ENCODE results near the gene PRR7. TPM values are rescaled to one million over a fixed set of nuclear protein-coding genes. Genes with fewer than 3 reads are reported as not detected.
A peak's percentile ranks its signal among the peaks of the same experiment; 100 is the strongest.

The PRR7 gene
- total RNA-seq, 4 donors from 2014 or later, result 5.0 to 7.7 (median 6.4) TPM

DNA sequence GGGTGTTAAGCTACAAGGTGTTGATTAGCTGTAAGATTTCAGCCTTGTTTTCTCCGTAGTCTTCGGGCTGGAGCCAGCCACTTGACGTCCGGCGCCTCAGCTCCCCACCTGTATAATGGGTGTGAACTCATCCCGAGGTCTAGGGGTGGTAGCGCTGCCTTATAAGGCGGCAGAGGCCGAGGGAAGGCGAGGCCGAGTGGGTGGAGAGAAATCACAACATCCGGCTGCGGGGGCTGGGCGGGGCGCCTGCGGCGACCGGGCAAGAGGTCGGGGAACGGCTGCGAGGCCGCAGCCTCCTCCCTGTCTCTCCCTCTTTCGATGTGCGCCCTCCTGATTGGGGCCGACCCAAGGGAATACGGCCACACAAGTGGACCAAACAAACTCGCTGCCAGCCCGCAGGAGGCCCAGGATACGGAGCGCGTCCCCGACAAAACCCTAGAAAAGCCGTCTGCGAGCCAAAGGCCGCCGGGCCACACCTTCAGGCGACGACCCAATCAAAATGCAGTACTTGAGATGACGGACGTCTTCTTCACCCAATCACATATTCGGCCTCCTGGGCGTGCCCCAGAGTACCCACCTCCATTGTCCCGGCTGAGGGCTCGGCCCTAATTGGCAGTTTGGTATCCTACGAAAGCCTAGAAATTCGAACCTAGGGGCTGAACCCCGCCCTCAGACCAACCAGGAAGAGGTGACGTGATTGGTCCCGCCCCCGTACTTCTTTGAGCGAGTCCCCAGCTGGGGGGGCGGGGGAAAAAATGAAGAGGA, 20.6 kb upstream of the PRR7 start:
- H3K27me3 ChIP-seq, result no peaks in the 10 kb centered on the region
- WGBS, 2 donors, result 0 to 1% methylated on average over 5 to 25 of the region's 52 CpGs
- H3K4me3 ChIP-seq, result peak overlapping the region; percentile 43 to 81 (median 58)
- DNase-seq, result peak; percentile 100
- TF ChIP-seq POLR2A (IDR thresholded peaks at IDR 0.05) (peak in 3 of 4 donors; percentile 78 to 93 (median 86)), CTCF (IDR thresholded peaks at IDR 0.05) (no peak)
- peaks cover 42 to 50% (median 45%) of the 10 kb centered on the region in 3 donors for H3K4me1 ChIP-seq
- peaks cover 0 to 4% (median 0%) of the 10 kb centered on the region in 3 donors for H3K36me3 ChIP-seq
- intact Hi-C loops (cut with DNase I), result no loop called here
- peak overlapping the region; percentile 93 to 99 (median 96) for H3K27ac ChIP-seq
- H3K9me3 ChIP-seq, result no peaks in the 10 kb centered on the region

DNA sequence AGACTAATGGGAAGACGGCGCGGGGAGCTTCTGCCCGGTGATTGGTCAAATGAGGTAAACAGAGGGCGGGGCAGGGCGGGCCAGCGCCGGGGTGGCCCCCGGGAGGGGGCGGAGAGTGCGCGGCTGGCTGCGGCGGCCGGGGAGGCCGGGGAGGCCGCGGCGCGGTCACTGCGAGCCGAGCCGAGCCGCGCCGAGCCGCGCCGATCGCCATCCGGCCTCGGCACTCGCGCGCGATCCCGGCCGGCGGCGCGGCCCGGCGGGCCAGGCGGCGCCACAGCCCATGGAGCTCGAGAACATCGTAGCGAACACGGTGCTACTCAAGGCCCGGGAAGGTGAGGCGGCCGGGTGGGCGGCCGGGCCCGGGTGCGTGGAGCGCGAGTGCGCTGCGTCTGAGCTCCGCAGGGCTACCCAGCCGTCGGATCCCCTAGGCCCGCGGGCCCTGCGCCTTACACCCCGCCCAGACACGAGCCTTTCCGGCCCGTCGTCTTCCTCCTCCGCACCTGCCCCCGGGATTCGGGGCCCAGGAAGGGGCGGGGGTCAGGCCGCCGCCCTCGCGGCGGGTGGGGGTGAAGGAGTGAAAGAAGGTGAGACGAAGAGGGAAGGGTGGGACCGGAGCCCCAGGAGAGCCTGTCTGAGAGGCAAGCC, 19.9 kb upstream of the PRR7 start, which contains the start of gene GRK6:
GRK6 (plus strand) TSS at position 111 of the 645 bp plus-strand sequence; CDS start at position 281, 170 bp downstream.
- 0% methylated on average over 1 of the region's 82 CpGs for WGBS, 2 donors
- peaks cover 49 to 57% (median 52%) of the 10 kb centered on the region in 3 donors for H3K4me1 ChIP-seq
- intact Hi-C loops (cut with DNase I), result no loop called here

DNA sequence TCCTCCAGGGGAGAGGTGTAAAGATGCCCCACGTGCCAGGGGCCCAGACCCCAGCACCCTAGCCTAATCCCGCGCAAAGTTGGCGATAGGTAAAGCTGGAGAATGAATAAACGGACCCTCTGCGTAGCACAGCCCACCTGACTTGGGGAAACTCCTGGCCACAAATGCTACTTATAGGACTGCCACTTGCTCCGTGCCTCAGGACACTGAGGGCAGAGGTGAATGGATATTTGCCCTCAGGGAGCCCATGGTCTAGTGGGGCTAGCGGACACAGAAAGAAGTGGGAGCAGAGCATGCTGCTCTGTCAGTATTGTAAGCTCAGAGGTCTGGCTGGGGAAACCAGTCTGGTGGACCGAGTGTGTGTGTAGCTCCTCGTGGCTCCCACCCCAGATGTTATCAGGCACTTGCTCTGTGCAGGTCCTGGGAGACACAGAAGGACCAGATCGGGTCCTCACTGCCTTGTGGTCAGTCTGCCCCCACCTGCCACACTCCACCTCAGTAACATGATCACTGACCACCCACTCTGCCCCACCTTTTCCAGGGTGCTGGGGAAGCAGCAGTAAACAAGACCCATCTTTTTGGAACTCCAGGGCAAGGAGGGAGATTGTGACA, 19.3 kb upstream of the PRR7 start:
- peak overlapping the region; percentile 62 to 91 (median 77) for H3K4me3 ChIP-seq
- peaks cover 56 to 64% (median 58%) of the 10 kb centered on the region in 3 donors for H3K4me1 ChIP-seq
- no peak for DNase-seq
- WGBS, 2 donors, result 3 to 8% methylated on average over 9 to 10 of the region's 11 CpGs
- TF ChIP-seq POLR2A (IDR thresholded peaks at IDR 0.05), result no peak
- no peak for TF ChIP-seq CTCF (IDR thresholded peaks at IDR 0.05)
- peaks cover 6 to 17% (median 7%) of the 10 kb centered on the region in 3 donors for H3K36me3 ChIP-seq
- H3K9me3 ChIP-seq, result no peaks in the 10 kb centered on the region
- intact Hi-C loops (cut with DNase I), result no loop called here
- peak overlapping the region; percentile 94 to 99 (median 98) for H3K27ac ChIP-seq
- H3K27me3 ChIP-seq, result no peaks in the 10 kb centered on the region

More for the DNA sequence above, 19.9 kb upstream of the PRR7 start, which contains the start of gene GRK6:
- H3K27ac ChIP-seq, result peak within 1 kb of the TSS; percentile 96 to 99 (median 98)
- no peak for DNase-seq
- peaks cover 0 to 11% (median under 1%) of the 10 kb centered on the region in 3 donors for H3K36me3 ChIP-seq
- H3K9me3 ChIP-seq, result no peaks in the 10 kb centered on the region
- peak within 1 kb of the TSS; percentile 62 to 91 (median 77) for H3K4me3 ChIP-seq
- TF ChIP-seq CTCF (IDR thresholded peaks at IDR 0.05) (no peak), POLR2A (IDR thresholded peaks at IDR 0.05) (peak in 2 of 4 donors; percentile 36 to 52)
- H3K27me3 ChIP-seq, result no peaks in the 10 kb centered on the region

DNA sequence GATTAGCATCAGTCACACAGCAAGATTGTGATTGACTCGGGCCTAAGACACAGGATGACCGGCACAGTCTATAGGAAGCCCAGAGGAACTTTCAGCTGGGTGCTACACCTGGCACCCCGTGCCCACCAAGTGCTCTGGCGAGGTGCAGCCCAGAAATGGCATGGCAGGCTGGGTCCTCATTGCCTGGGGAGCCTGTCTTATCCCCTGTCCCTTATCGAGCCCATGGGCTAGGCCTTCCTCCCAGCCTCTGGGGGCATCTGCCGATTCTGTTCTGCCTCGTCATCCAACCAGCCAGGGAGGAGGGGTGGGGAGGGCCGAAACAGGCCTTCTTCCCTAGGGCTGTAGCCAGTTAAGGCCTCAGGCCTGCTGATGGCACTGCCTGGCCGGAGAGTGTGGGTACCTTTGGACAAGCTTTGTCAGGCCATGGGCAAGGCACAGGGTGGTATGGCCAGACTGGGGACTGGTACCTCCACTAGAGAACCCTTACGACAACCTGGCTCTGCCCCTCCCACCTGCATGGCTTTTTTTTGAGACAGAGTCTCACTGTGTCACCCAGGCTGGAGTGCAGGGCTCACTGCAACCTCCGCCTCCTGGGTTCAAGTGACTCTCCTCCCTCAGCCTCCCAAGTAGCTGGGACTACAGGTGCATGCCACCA, 18.6 kb upstream of the PRR7 start:
- TF ChIP-seq POLR2A (IDR thresholded peaks at IDR 0.05), result no peak
- no peak for TF ChIP-seq CTCF (IDR thresholded peaks at IDR 0.05)
- H3K4me3 ChIP-seq, result peak overlapping the region; percentile 62 to 91 (median 77)
- H3K27me3 ChIP-seq, result no peaks in the 10 kb centered on the region
- DNase-seq, result no peak
- WGBS, 2 donors, result 40 to 49% methylated on average over 7 to 8 of the region's 11 CpGs
- intact Hi-C loops (cut with DNase I), result no loop called here
- peaks cover 58 to 71% (median 60%) of the 10 kb centered on the region in 3 donors for H3K4me1 ChIP-seq
- H3K9me3 ChIP-seq, result no peaks in the 10 kb centered on the region
- H3K36me3 ChIP-seq, result peaks cover 13 to 24% (median 14%) of the 10 kb centered on the region in 3 donors
- H3K27ac ChIP-seq, result peak overlapping the region; percentile 94 to 99 (median 98)

Measured in esophagus squamous epithelium (tissue), 5 donors.